WTC11 (cell line): ENCODE results near the gene GALNT17. TPM values are rescaled to one million over a fixed set of nuclear protein-coding genes. Genes with fewer than 3 reads are reported as not detected.
A peak's percentile ranks its signal among the peaks of the same experiment; 100 is the strongest.

ENCODE experiments used
- ATAC-seq: fragments of 200-7000 bp; cut with Tn5 transposase; 2 replicates; pipeline ENCODE4 v1.10.0; 2021; ENCODE audit warnings: mild to moderate bottlenecking, moderate library complexity
- CTCF ChIA-PET: fragments of 300-600 bp; sonication (Branson Sonifier 250); formaldehyde crosslinking; loops from one replicate; lab custom pipeline; 2021; ENCODE audit warnings: antibody characterized with exemption; lab: Charles Lee
- POLR2A ChIA-PET: fragments of 350-600 bp; sonication (Branson Sonifier 250); formaldehyde crosslinking; loops from one replicate; lab custom pipeline; 2021; ENCODE audit warnings: antibody characterized with exemption; lab: Charles Lee
- DNase-seq: peaks from one replicate; pipeline ENCODE4 v3.0.0; 2021; ENCODE audit warnings: low spot score
- H3K27ac Mint-ChIP-seq: 2 replicates; pipeline ENCODE4 v1.8.0; 2021; ENCODE audit warnings: mixed read lengths
- H3K27me3 Mint-ChIP-seq: 2 replicates; pipeline ENCODE4 v1.8.0; 2021; ENCODE audit warnings: low read depth, mild to moderate bottlenecking, moderate library complexity, mixed read lengths
- H3K36me3 Mint-ChIP-seq: 2 replicates; pipeline ENCODE4 v1.8.0; 2021; ENCODE audit warnings: mixed read lengths
- H3K4me1 Mint-ChIP-seq: 2 replicates; pipeline ENCODE4 v1.8.0; 2022; ENCODE audit warnings: mixed read lengths
- H3K4me3 Mint-ChIP-seq: 2 replicates; pipeline ENCODE4 v1.8.0; 2021; ENCODE audit warnings: mild to moderate bottlenecking, moderate library complexity, mixed read lengths
- H3K9me3 Mint-ChIP-seq: 2 replicates; pipeline ENCODE4 v1.8.0; 2021; ENCODE audit warnings: mixed read lengths
- AFF4 ChIP-seq: sonication (generic); formaldehyde crosslinking; IDR thresholded peaks from 2 replicates; pipeline ENCODE4 v1.8.1; 2023; ENCODE audit warnings: mild to moderate bottlenecking, missing genetic modification reagents, borderline replicate concordance
- CREB1 ChIP-seq: sonication (generic); formaldehyde crosslinking; IDR thresholded peaks from 2 replicates; pipeline ENCODE4 v1.8.0; 2023; ENCODE audit warnings: mild to moderate bottlenecking, missing genetic modification reagents
- ELF4 ChIP-seq: sonication (generic); formaldehyde crosslinking; IDR thresholded peaks from 2 replicates; pipeline ENCODE4 v1.8.1; 2022; ENCODE audit warnings: low read depth, mild to moderate bottlenecking, moderate library complexity, missing genetic modification reagents
- EMX1 ChIP-seq: fragments of 250-450 bp; sonication (Bioruptor Pico); IDR thresholded peaks from 2 replicates; pipeline ENCODE4 v1.8.0; 2021; ENCODE audit warnings: mild to moderate bottlenecking
- ESRRA ChIP-seq: sonication (generic); formaldehyde crosslinking; IDR thresholded peaks from 2 replicates; pipeline ENCODE4 v1.8.1; 2022; ENCODE audit warnings: mild to moderate bottlenecking, missing genetic modification reagents, borderline replicate concordance
- ETV6 ChIP-seq: sonication (generic); formaldehyde crosslinking; IDR thresholded peaks from 2 replicates; pipeline ENCODE4 v1.8.1; 2022; ENCODE audit warnings: mild to moderate bottlenecking, missing genetic modification reagents
- HMGXB4 ChIP-seq: sonication (generic); formaldehyde crosslinking; IDR thresholded peaks from 2 replicates; pipeline ENCODE4 v1.8.1; 2023; ENCODE audit warnings: mild to moderate bottlenecking, moderate library complexity, missing genetic modification reagents
- JUN ChIP-seq: sonication (generic); formaldehyde crosslinking; IDR thresholded peaks from 2 replicates; pipeline ENCODE4 v1.8.0; 2023; ENCODE audit warnings: mild to moderate bottlenecking, missing genetic modification reagents
- KAT7 ChIP-seq: sonication (generic); formaldehyde crosslinking; IDR thresholded peaks from 2 replicates; pipeline ENCODE4 v1.8.1; 2023; ENCODE audit warnings: missing genetic modification reagents, mild to moderate bottlenecking, borderline replicate concordance
- NR1H2 ChIP-seq: sonication (generic); formaldehyde crosslinking; IDR thresholded peaks from 2 replicates; pipeline ENCODE4 v1.9.0; 2021; ENCODE audit warnings: mild to moderate bottlenecking, moderate library complexity, missing genetic modification reagents
- RELA ChIP-seq: sonication (generic); formaldehyde crosslinking; IDR thresholded peaks from 2 replicates; pipeline ENCODE4 v1.8.1; 2022; ENCODE audit warnings: missing genetic modification reagents, mild to moderate bottlenecking, borderline replicate concordance
- SMAD3 ChIP-seq: sonication (generic); formaldehyde crosslinking; IDR thresholded peaks from 2 replicates; pipeline ENCODE4 v1.8.0; 2022; ENCODE audit warnings: missing genetic modification reagents, mild to moderate bottlenecking, borderline replicate concordance
- TEAD1 ChIP-seq: sonication (generic); formaldehyde crosslinking; IDR thresholded peaks from 2 replicates; pipeline ENCODE4 v1.8.0; 2022; ENCODE audit warnings: mild to moderate bottlenecking, missing genetic modification reagents
- TEAD4 ChIP-seq: sonication (generic); formaldehyde crosslinking; IDR thresholded peaks from 2 replicates; pipeline ENCODE4 v1.8.0; 2022; ENCODE audit warnings: mild to moderate bottlenecking, missing genetic modification reagents
- USF2 ChIP-seq: sonication (generic); formaldehyde crosslinking; IDR thresholded peaks from 2 replicates; pipeline ENCODE4 v1.8.1; 2023; ENCODE audit warnings: mild to moderate bottlenecking, missing genetic modification reagents, moderate library complexity
- ZNF425 ChIP-seq: fragments of 250-450 bp; sonication (Bioruptor Pico); conservative IDR thresholded peaks from 2 replicates; pipeline ENCODE4 v1.9.0; 2021; ENCODE audit warnings: mild to moderate bottlenecking
- total RNA-seq: library from RNA; stranded (reverse); gene quantifications from 3 replicates; pipeline ENCODE4 v1.2.3, GENCODE V29; 2021
- TF ChIP-seq, protein P1 (sequence below): fragments of 250-450 bp; sonication (Bioruptor Pico); IDR thresholded peaks from 2 replicates; pipeline ENCODE4 v1.8.0; 2021; ENCODE audit warnings: mild to moderate bottlenecking
- TF ChIP-seq, protein P2 (sequence below): sonication (generic); formaldehyde crosslinking; IDR thresholded peaks from 2 replicates; pipeline ENCODE4 v1.8.1; 2022; ENCODE audit warnings: low read depth, missing genetic modification reagents, borderline replicate concordance

GALNT17 gene
- total RNA-seq, 1 experiment from 2014 or later, result 61.1 TPM

DNA sequence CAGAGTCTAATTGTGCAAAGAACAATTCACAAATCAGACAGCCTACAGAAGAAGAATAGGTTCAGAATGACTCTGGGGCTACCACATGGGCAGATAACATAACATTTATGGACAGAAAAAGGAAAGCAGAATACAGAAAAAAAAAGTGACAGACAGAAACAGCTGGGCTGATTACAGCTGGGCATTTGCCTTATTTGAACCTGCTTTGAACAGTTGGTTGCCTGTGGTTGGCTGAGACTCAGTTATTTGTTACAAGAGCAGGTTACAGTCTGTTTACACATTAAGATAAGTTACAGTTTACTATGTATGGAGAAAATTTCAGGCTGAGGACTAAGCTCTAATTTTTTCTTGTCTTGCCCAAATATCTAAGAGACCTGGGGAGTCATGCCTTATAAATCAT lies 327.2 kb downstream of the GALNT17 start (continued):
- no peak for TF ChIP-seq AFF4 (CRISPR knock-in tag)
- TF ChIP-seq EMX1 (CRISPR knock-in tag), result no peak
- TF ChIP-seq ELF4 (CRISPR knock-in tag), result no peak
- no peak for TF ChIP-seq CREB1 (CRISPR knock-in tag)
- TF ChIP-seq NR1H2 (CRISPR knock-in tag), result no peak
- no peak for TF ChIP-seq ZNF425 (CRISPR knock-in tag)
- no peak for TF ChIP-seq SMAD3 (CRISPR knock-in tag)
- TF ChIP-seq RELA (CRISPR knock-in tag), result no peak
- no peak for TF ChIP-seq KAT7 (CRISPR knock-in tag)
- TF ChIP-seq HMGXB4 (CRISPR knock-in tag), result no peak

- POLR2A ChIA-PET, result no interaction called here
- no peak for ATAC-seq
- peak; percentile 62 for TF ChIP-seq USF2 (CRISPR knock-in tag)
- TF ChIP-seq, protein P1, sequence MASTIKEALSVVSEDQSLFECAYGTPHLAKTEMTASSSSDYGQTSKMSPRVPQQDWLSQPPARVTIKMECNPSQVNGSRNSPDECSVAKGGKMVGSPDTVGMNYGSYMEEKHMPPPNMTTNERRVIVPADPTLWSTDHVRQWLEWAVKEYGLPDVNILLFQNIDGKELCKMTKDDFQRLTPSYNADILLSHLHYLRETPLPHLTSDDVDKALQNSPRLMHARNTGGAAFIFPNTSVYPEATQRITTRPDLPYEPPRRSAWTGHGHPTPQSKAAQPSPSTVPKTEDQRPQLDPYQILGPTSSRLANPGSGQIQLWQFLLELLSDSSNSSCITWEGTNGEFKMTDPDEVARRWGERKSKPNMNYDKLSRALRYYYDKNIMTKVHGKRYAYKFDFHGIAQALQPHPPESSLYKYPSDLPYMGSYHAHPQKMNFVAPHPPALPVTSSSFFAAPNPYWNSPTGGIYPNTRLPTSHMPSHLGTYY (CRISPR knock-in tag), result no peak
- CTCF ChIA-PET, result interaction anchor here (0.6 kb wide), 1 partner anchor 173 kb away, joined by 4 read pairs; no protein-coding TSS in a partner anchor
- Mint-ChIP-seq H3K9me3 (no peaks in the 10 kb centered on the region), H3K27me3 (no peaks in the 10 kb centered on the region), H3K27ac (no peak overlapping the region; the same call in 1 of the 2 replicates), H3K4me1 (peaks cover 98% of the 10 kb centered on the region), H3K4me3 (no peak overlapping the region), H3K36me3 (no peaks in the 10 kb centered on the region)
- DNase-seq, result no peak
Observed at GRCh38 chr7:71461572-71461971, 329.6 kb downstream of the GALNT17 start.

GRCh38 chr7:71465741-71466189 lies 333.8 kb downstream of the GALNT17 start:
- no peak overlapping the region for H3K4me3 Mint-ChIP-seq
- H3K36me3 Mint-ChIP-seq, result peaks cover 14% of the 10 kb centered on the region
- H3K9me3 Mint-ChIP-seq, result no peaks in the 10 kb centered on the region
- peaks cover 88% of the 10 kb centered on the region for H3K4me1 Mint-ChIP-seq
- H3K27ac Mint-ChIP-seq, result peak overlapping the region; percentile 98
- ChIA-PET POLR2A (no interaction called here), CTCF (interaction anchor here (1.2 to 1.5 kb wide), 3 partner anchors 12 to 268 kb away, joined by 3 to 4 read pairs (median 3); no protein-coding TSS in a partner anchor)
- H3K27me3 Mint-ChIP-seq, result no peaks in the 10 kb centered on the region
- peak; percentile 82 for ATAC-seq
- DNase-seq, result no peak
- 0 out of 2 replicates have a peak, but pooled peaks have one; percentile 56 for TF ChIP-seq ETV6 (CRISPR knock-in tag)
- no peak for TF ChIP-seq HMGXB4 (CRISPR knock-in tag)
- no peak for TF ChIP-seq JUN (CRISPR knock-in tag)
- no peak for TF ChIP-seq TEAD4 (CRISPR knock-in tag)
- 0 out of 2 replicates have a peak, but pooled peaks have one; percentile 40 for TF ChIP-seq EMX1 (CRISPR knock-in tag)
- no peak for TF ChIP-seq ESRRA (CRISPR knock-in tag)
- TF ChIP-seq, protein P2, sequence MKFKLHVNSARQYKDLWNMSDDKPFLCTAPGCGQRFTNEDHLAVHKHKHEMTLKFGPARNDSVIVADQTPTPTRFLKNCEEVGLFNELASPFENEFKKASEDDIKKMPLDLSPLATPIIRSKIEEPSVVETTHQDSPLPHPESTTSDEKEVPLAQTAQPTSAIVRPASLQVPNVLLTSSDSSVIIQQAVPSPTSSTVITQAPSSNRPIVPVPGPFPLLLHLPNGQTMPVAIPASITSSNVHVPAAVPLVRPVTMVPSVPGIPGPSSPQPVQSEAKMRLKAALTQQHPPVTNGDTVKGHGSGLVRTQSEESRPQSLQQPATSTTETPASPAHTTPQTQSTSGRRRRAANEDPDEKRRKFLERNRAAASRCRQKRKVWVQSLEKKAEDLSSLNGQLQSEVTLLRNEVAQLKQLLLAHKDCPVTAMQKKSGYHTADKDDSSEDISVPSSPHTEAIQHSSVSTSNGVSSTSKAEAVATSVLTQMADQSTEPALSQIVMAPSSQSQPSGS (CRISPR knock-in tag), result no peak
- TF ChIP-seq TEAD1 (CRISPR knock-in tag), result peak; percentile 54
